DND-41 (cell line): ENCODE measurements around the gene AUTS2.
A peak's percentile ranks its signal among the peaks of the same experiment; 100 is the strongest.

Experiments
- ATAC-seq: fragments of 200-7000 bp; cut with Tn5 transposase; 3 replicates; pipeline ENCODE4 v1.9.1; 2021; ENCODE audit warnings: low read depth; ENCODE audit not compliant: insufficient read depth
- DNase-seq: peaks from one replicate; pipeline ENCODE4 v3.0.0-alpha.2; 2020
- H2AFZ ChIP-seq: 2 replicates; pipeline ENCODE4 v1.6.0; 2012; ENCODE audit warnings: low read depth, low read length
- H3K27ac ChIP-seq: 2 replicates; pipeline ENCODE4 v1.5.1; 2012; ENCODE audit warnings: low read length, inconsistent platforms
- H3K27me3 ChIP-seq: fragments of 200-600 bp; sonication (generic); 2 replicates; pipeline ENCODE4 v1.6.0; 2012; ENCODE audit warnings: low read length, mild to moderate bottlenecking, inconsistent platforms; ENCODE audit not compliant: insufficient read depth, poor library complexity
- H3K36me3 ChIP-seq: 2 replicates; pipeline ENCODE4 v1.5.1; 2012; ENCODE audit warnings: low read length, inconsistent platforms; ENCODE audit not compliant: insufficient read depth
- H3K4me1 ChIP-seq: 2 replicates; pipeline ENCODE4 v1.5.1; 2012; ENCODE audit warnings: mild to moderate bottlenecking, low read length; ENCODE audit not compliant: insufficient read depth
- H3K4me2 ChIP-seq: 2 replicates; pipeline ENCODE4 v1.6.0; 2012; ENCODE audit warnings: mild to moderate bottlenecking, moderate library complexity, low read length, inconsistent platforms; ENCODE audit not compliant: insufficient read depth
- H3K4me3 ChIP-seq, 2 experiments: fragments of 200-600 bp in 1 of 2; shearing (Covaris generic) in 1 of 2; 2 replicates each; pipeline ENCODE4 v1.5.1; 2012 to 2016; ENCODE audit warnings: inconsistent platforms in 2 of 2, low read length in 2 of 2, mild to moderate bottlenecking in 2 of 2, low read depth in 1 of 2, moderate library complexity in 1 of 2
- H3K79me2 ChIP-seq: 2 replicates; pipeline ENCODE4 v1.6.0; 2012; ENCODE audit warnings: low read length, inconsistent platforms; ENCODE audit not compliant: insufficient read depth
- H3K9ac ChIP-seq: 2 replicates; pipeline ENCODE4 v1.6.0; 2012; ENCODE audit warnings: low read depth, mild to moderate bottlenecking, inconsistent platforms, low read length, moderate library complexity
- H3K9me3 ChIP-seq: 2 replicates; pipeline ENCODE4 v1.5.1; 2012; ENCODE audit warnings: low read length, moderate library complexity, mild to moderate bottlenecking, inconsistent platforms; ENCODE audit not compliant: insufficient read depth, severe bottlenecking
- H4K20me1 ChIP-seq: 2 replicates; pipeline ENCODE4 v1.6.0; 2012; ENCODE audit warnings: low read length; ENCODE audit not compliant: insufficient read depth
- EZH2 ChIP-seq: IDR thresholded peaks from 3 replicates; pipeline ENCODE4 v1.6.1; 2012; ENCODE audit warnings: borderline replicate concordance, low read depth, mild to moderate bottlenecking, moderate library complexity, low read length, inconsistent platforms; ENCODE audit not compliant: severe bottlenecking
- TF ChIP-seq, protein P1 (sequence below): IDR thresholded peaks from 2 replicates; pipeline ENCODE4 v1.5.1; 2012; ENCODE audit warnings: borderline replicate concordance, low read length, moderate library complexity, mild to moderate bottlenecking; ENCODE audit not compliant: poor library complexity, severe bottlenecking; ENCODE audit errors: extremely low read depth

Gene AUTS2

GRCh38 chr7:69751026-69751425 is 152.8 kb downstream of the AUTS2 start:
- H3K27me3 ChIP-seq, result no peaks in the 10 kb centered on the region
- H3K27ac ChIP-seq, result no peak overlapping the region
- no peaks in the 10 kb centered on the region for H3K9me3 ChIP-seq
- H3K4me2 ChIP-seq, result no peak overlapping the region
- DNase-seq (no peak), ATAC-seq (no peak)
- no peak overlapping the region for H3K9ac ChIP-seq
- H2AFZ ChIP-seq, result no peak overlapping the region
- no peaks in the 10 kb centered on the region for H3K4me1 ChIP-seq
- H3K79me2 ChIP-seq, result peaks cover 61% of the 10 kb centered on the region
- no peaks in the 10 kb centered on the region for H3K36me3 ChIP-seq
- no peak overlapping the region for H3K4me3 ChIP-seq
- no peak for TF ChIP-seq EZH2
- TF ChIP-seq, protein P1, sequence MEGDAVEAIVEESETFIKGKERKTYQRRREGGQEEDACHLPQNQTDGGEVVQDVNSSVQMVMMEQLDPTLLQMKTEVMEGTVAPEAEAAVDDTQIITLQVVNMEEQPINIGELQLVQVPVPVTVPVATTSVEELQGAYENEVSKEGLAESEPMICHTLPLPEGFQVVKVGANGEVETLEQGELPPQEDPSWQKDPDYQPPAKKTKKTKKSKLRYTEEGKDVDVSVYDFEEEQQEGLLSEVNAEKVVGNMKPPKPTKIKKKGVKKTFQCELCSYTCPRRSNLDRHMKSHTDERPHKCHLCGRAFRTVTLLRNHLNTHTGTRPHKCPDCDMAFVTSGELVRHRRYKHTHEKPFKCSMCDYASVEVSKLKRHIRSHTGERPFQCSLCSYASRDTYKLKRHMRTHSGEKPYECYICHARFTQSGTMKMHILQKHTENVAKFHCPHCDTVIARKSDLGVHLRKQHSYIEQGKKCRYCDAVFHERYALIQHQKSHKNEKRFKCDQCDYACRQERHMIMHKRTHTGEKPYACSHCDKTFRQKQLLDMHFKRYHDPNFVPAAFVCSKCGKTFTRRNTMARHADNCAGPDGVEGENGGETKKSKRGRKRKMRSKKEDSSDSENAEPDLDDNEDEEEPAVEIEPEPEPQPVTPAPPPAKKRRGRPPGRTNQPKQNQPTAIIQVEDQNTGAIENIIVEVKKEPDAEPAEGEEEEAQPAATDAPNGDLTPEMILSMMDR, result no peak
- peaks cover 38% of the 10 kb centered on the region; the same call in 1 of the 2 replicates for H4K20me1 ChIP-seq

GRCh38 chr7:69753981-69754380 is 155.7 kb downstream of the AUTS2 start:
- ATAC-seq (peak; percentile 21; the same call in 1 of the 3 replicates), DNase-seq (no peak)
- no peaks in the 10 kb centered on the region for H3K27me3 ChIP-seq
- H3K79me2 ChIP-seq, result peaks cover 53% of the 10 kb centered on the region
- no peak overlapping the region for H3K27ac ChIP-seq
- no peak overlapping the region for H3K4me3 ChIP-seq
- no peak overlapping the region for H3K9ac ChIP-seq
- H3K4me1 ChIP-seq, result no peaks in the 10 kb centered on the region
- no peaks in the 10 kb centered on the region for H3K36me3 ChIP-seq
- H3K4me2 ChIP-seq, result no peak overlapping the region
- peaks cover 36% of the 10 kb centered on the region; the same call in 1 of the 2 replicates for H4K20me1 ChIP-seq
- H3K9me3 ChIP-seq, result no peaks in the 10 kb centered on the region
- H2AFZ ChIP-seq, result no peak overlapping the region
- TF ChIP-seq, protein P1, result no peak
- no peak for TF ChIP-seq EZH2

DNA sequence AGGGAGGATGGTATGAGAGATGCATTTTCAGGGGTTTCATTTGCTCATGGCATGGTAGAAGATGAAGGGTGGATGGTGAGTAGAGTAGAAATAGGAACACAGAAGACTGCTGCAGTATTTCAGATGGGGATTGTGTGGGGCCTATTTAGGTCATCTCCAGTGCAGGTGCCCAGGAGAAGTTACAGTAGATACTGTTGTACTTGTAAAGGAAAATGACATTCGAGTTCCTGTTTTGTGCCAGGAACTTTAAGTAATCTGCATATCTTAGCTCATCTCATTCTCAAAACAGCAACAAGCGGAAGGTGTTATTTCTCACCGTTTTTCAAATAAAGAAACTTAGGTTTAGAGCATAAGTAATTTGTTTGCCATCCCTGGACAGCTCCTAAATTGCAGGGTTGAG is 156.2 kb downstream of the AUTS2 start:
- H3K36me3 ChIP-seq, result no peaks in the 10 kb centered on the region
- H2AFZ ChIP-seq, result no peak overlapping the region
- H3K9ac ChIP-seq, result no peak overlapping the region
- DNase-seq, result no peak
- H3K27ac ChIP-seq, result no peak overlapping the region
- TF ChIP-seq, protein P1, result no peak
- TF ChIP-seq EZH2, result no peak
- H3K4me1 ChIP-seq, result no peaks in the 10 kb centered on the region
- H4K20me1 ChIP-seq, result peaks cover 35% of the 10 kb centered on the region; the same call in 1 of the 2 replicates
- H3K27me3 ChIP-seq, result no peaks in the 10 kb centered on the region
- no peak for ATAC-seq
- H3K4me3 ChIP-seq, result no peak overlapping the region
- peaks cover 50% of the 10 kb centered on the region for H3K79me2 ChIP-seq
- no peaks in the 10 kb centered on the region for H3K9me3 ChIP-seq
- no peak overlapping the region for H3K4me2 ChIP-seq

DNA sequence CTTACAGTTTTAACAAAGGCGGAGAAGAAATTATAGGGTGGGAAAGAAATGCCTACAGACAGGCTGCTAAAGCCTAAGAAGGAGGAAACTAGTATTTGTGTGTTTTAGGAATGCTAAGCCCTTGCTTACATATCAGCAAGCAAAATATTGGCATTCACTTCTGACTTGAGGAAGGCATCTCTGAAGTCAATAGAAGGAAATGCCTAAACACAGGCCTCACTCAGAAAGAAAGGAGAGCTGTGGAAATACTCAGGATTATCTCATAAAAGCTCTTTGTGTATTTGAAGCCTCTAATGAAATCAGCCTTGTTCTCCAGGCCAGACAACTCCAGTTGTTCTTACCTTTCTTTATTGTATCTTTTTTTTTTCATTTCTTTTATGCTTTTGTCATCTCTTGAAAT is 158.0 kb downstream of the AUTS2 start:
- ATAC-seq, result no peak
- no peaks in the 10 kb centered on the region for H3K27me3 ChIP-seq
- H4K20me1 ChIP-seq, result peaks cover 33% of the 10 kb centered on the region; the same call in 1 of the 2 replicates
- H3K9ac ChIP-seq, result no peak overlapping the region
- H3K4me3 ChIP-seq, result no peak overlapping the region
- no peaks in the 10 kb centered on the region for H3K36me3 ChIP-seq
- H3K79me2 ChIP-seq, result peaks cover 47% of the 10 kb centered on the region
- no peaks in the 10 kb centered on the region for H3K4me1 ChIP-seq
- no peak overlapping the region for H3K27ac ChIP-seq
- H2AFZ ChIP-seq, result no peak overlapping the region
- H3K4me2 ChIP-seq, result no peak overlapping the region
- TF ChIP-seq EZH2, result no peak
- TF ChIP-seq, protein P1, result no peak
- no peaks in the 10 kb centered on the region for H3K9me3 ChIP-seq
- DNase-seq, result no peak
